GM12872 (cell line): ENCODE results near the gene CYP4F3.

Source experiments
- CTCF ChIP-seq: IDR thresholded peaks from 3 replicates; pipeline ENCODE4 v1.5.1; 2011; ENCODE audit warnings: low read depth, mild to moderate bottlenecking, low read length, moderate library complexity; ENCODE audit not compliant: insufficient read depth

CYP4F3 gene, protein sequence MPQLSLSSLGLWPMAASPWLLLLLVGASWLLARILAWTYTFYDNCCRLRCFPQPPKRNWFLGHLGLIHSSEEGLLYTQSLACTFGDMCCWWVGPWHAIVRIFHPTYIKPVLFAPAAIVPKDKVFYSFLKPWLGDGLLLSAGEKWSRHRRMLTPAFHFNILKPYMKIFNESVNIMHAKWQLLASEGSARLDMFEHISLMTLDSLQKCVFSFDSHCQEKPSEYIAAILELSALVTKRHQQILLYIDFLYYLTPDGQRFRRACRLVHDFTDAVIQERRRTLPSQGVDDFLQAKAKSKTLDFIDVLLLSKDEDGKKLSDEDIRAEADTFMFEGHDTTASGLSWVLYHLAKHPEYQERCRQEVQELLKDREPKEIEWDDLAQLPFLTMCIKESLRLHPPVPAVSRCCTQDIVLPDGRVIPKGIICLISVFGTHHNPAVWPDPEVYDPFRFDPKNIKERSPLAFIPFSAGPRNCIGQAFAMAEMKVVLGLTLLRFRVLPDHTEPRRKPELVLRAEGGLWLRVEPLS

GRCh38 chr19:15640294-15640903 is at the start of gene CYP4F3:
Gene CYP4F3, plus strand, starts transcription at chr19:15640897. Its CDS starts 519 bp downstream, at chr19:15641416.
- TF ChIP-seq CTCF, result no peak

GRCh38 chr19:15591796-15592195 is 48.9 kb upstream of the CYP4F3 start:
- TF ChIP-seq CTCF, result no peak

- no peak for TF ChIP-seq CTCF
These were observed 45.6 kb upstream of the CYP4F3 start for GRCh38 chr19:15595069-15595468.

- TF ChIP-seq CTCF, result no peak
These were observed 31.4 kb upstream of the CYP4F3 start for GRCh38 chr19:15609261-15609660.

GRCh38 chr19:15612342-15612741 is 28.4 kb upstream of the CYP4F3 start:
- no peak for TF ChIP-seq CTCF

GRCh38 chr19:15613338-15613737 is 27.4 kb upstream of the CYP4F3 start:
- no peak for TF ChIP-seq CTCF

- TF ChIP-seq CTCF, result no peak
These were observed 26.0 kb upstream of the CYP4F3 start, which contains the start of gene CYP4F8 for GRCh38 chr19:15614507-15615379. Gene CYP4F8, plus strand, starts transcription at chr19:15615218. Its CDS starts 399 bp downstream, at chr19:15615617.
